HG02840 (cell line): ENCODE data around the gene ARMC7.
"Not testable (repeated sequence)": the region's sequence is repeated elsewhere in the genome, so short reads cannot be mapped to it uniquely, and the experiment has no call there.

Source experiments
- ATAC-seq: cut with Tn5 transposase; IDR thresholded peaks from one replicate; pipeline ENCODE4 v1.9.1; 2021; ENCODE audit warnings: mild to moderate bottlenecking, moderate library complexity, moderate number of reproducible peaks; ENCODE audit not compliant: unreplicated experiment, low FRiP score

ARMC7 gene

GRCh38 chr17:75147878-75148546 is 38.2 kb downstream of the ARMC7 start:
- no peak for ATAC-seq

DNA sequence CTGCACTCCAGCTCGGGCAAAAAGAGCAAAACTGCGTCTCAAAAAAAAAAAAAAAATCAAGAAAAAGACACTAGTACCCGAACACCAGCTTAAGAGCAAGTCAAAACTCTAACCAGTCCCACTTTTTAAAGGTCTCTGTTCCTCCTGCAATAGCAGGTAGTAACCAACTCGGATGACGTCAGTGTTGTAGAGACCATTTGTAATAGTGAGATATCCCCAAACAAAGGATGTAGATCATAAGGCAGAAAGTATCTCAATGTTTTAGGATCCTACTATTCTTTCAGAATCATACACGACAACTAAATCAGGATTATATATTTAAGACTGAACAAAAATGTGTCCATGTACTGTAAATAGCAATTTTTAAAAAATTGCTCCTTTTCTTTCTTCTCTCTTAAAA is 42.2 kb downstream of the ARMC7 start:
- ATAC-seq: no peak

- ATAC-seq: no peak
Measured at GRCh38 chr17:75152523-75152921, 42.8 kb downstream of the ARMC7 start.

GRCh38 chr17:75152922-75153779 is 43.4 kb downstream of the ARMC7 start:
- no peak for ATAC-seq

DNA sequence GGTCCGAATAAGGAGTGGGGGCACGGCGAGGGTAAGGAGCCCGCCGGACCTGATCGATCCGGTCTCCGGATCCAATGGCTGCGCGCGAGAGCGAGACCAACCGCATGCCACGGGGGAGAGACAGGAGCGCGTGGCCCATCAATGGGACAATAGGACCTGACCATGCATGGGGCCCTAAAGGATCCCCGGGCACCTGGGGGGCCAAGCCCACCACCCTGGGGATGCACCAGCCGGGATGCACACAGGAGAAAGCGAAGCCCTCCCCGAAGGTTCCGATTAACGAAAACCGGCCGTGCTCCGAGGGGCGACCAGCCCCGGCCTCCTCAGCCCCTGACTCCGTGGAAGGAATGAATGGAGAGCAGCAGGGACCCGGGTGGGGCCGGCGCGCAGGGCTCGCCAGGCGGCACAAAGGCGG is 44.0 kb downstream of the ARMC7 start:
- ATAC-seq: no peak

- peak; percentile 93 for ATAC-seq
Measured at GRCh38 chr17:75154195-75155106, 44.7 kb downstream of the ARMC7 start, which contains the start of gene JPT1. Gene JPT1, minus strand, starts transcription at chr17:75154512. Its CDS starts 115 bp downstream, at chr17:75154397.

DNA sequence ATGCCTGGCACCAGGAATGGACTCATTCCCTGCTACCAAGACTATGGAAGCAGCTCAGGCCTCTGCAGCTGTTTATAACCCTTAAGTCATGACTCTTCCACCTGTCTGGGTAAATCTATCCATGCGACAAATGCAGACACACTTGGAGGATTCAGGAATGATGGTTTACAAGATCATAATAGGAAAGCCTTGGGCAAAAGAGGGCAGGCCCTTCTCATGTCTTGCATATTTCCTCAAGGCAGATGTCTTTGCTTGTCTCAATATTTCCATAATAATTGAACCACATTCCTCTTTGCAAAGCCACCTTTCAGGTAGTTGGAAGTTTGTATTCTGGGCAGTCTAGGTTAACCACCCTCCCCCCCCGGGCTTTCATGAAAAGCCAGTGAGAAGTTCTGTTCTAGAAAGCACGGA is 45.4 kb downstream of the ARMC7 start:
- ATAC-seq: no peak

GRCh38 chr17:75158480-75158879 is 48.7 kb downstream of the ARMC7 start:
- ATAC-seq: not testable (repeated sequence)

GRCh38 chr17:75159196-75160031 is 49.6 kb downstream of the ARMC7 start:
- ATAC-seq: no peak

GRCh38 chr17:75160211-75160610 is 50.4 kb downstream of the ARMC7 start:
- ATAC-seq: no peak

- ATAC-seq: no peak
Measured at GRCh38 chr17:75163074-75163473, 53.3 kb downstream of the ARMC7 start.

DNA sequence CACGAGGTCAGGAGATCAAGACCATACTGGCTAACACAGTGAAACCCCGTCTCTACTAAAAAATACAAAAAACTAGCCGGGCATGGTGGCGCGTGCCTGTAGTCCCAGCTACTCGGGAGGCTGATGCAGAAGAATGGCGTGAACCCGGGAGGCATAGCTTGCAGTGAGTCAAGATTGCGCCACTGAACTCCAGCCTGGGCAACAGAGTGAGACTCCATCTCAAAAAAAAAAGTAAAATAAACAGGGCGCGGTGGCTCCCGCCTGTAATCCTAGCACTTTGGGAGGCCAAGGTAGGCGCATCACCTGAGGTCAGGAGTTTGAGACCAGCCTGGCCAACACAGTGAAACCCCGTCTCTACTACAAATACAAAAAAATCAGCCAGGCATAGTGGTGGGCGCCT is 54.8 kb downstream of the ARMC7 start:
- not testable (repeated sequence) for ATAC-seq

GRCh38 chr17:75168998-75169397 is 59.2 kb downstream of the ARMC7 start:
- no peak for ATAC-seq

DNA sequence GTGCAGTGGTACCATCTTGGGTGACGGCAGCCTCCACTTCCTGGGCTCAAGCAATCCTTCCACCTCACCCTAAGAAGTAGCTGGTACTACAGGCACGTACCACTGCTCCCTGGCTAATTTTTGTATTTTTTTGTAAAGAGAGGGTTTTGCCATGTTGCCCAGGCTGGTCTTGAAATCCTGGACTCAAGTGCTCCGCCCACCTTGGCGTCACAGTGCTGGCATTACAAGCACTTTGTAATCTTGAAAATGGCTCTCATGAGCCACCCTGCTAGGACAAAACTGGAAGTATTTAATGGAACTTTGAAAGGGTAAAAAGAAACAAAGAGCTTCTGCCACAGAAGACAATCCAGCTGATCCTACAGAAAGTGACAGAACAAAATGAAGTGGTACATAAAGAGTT is 63.8 kb downstream of the ARMC7 start:
- no peak for ATAC-seq

- ATAC-seq: no peak
Measured at GRCh38 chr17:75174996-75175395, 65.2 kb downstream of the ARMC7 start.

DNA sequence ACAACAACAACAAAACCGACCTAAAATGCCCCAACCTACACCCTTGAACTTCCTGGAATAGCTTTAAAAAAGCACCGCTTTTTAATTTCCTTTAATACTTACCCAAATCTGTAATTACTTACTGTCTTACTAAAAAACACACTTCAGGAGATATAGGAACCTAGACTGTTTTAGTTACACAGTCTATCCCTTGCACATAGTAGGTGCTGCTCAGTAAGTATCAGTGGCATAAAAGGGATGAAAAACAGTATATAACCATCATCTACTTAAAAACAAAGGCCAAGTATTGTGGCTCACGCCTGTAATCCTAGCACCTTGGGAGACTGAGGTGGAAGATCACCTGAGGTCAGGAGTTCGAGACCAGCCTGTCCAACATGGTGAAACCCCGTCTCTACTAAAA is 66.9 kb downstream of the ARMC7 start:
- ATAC-seq: no peak

GRCh38 chr17:75178453-75178852 is 68.7 kb downstream of the ARMC7 start:
- ATAC-seq: no peak
